Measurements from ENCODE around the gene PLCH2.
"Not testable (repeated sequence)": the region's sequence is repeated elsewhere in the genome, so short reads cannot be mapped to it uniquely, and the experiment has no call there.

PLCH2 gene

GRCh38 chr1:2442661-2443060, 33.4 kb upstream of the PLCH2 start:
- in situ Hi-C loops (cut with MboI; ENCODE audit: low sequenced_read_pairs): no loop called here

GRCh38 chr1:2443277-2444137, 32.6 kb upstream of the PLCH2 start:
- in situ Hi-C loops (cut with MboI; ENCODE audit: low sequenced_read_pairs): no loop called here

- in situ Hi-C loops (cut with MboI; ENCODE audit: low sequenced_read_pairs): no loop called here
Observed at GRCh38 chr1:2444138-2444591, 31.9 kb upstream of the PLCH2 start.

DNA sequence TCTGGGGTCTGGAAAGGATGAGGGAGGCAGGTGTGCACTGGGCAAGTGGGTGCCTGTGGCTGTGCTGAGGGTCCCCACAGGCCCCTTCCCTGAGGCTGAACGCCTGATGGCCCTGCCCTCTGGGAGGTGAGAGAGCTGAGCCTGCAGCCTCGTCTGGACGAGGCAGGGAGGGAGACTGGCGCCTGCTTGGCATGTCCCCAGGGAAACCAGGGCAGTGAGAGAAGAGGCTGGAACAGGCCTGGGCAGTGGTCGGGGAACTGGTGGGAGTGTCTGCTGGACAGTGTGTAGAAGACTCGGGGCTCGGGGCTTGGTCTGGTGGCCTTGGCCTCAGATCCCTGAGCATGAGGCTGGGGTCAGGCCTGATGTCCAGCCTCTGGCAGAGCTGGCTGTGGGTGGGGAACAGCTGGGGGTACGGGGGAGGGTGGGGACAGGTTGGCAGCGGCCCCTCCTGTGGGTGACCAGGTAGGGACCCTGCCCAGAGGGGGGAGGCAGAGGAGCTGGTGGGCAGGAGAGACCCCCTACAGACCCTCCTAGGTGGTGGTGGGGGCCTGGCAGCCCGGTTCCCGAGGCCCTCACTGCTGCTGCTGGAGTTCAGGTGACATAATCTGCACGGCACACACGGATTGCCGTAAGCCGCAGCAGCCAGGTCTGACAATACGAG, 30.8 kb upstream of the PLCH2 start:
- in situ Hi-C loops (cut with MboI; ENCODE audit: low sequenced_read_pairs): no loop called here

DNA sequence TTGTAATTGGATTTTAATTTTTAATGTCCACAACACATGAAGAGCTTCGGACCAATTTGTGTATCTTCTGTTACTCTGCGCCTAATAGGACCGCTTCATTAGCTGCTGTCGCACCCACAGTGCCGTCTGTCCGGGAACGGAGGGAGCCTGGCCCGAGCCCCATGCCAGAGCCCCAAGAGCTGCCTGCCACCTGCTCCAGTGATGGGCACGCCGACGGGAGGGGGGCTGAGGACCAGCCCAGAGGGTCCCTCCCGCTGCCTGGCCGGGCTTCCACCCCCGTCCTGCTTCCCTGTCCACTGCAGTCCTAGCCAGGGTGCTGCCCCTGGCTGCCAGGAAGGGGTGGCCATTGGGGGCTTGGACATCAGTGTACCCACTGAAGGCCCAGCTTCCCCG, 30.3 kb upstream of the PLCH2 start:
- in situ Hi-C loops (cut with MboI; ENCODE audit: low sequenced_read_pairs): no loop called here

GRCh38 chr1:2446394-2446793, 29.7 kb upstream of the PLCH2 start:
- in situ Hi-C loops (cut with MboI; ENCODE audit: low sequenced_read_pairs): no loop called here

GRCh38 chr1:2446861-2447260, 29.2 kb upstream of the PLCH2 start:
- in situ Hi-C loops (cut with MboI; ENCODE audit: low sequenced_read_pairs): no loop called here

- in situ Hi-C loops (cut with MboI; ENCODE audit: low sequenced_read_pairs): no loop called here
Observed at GRCh38 chr1:2447276-2448097, 28.6 kb upstream of the PLCH2 start.

DNA sequence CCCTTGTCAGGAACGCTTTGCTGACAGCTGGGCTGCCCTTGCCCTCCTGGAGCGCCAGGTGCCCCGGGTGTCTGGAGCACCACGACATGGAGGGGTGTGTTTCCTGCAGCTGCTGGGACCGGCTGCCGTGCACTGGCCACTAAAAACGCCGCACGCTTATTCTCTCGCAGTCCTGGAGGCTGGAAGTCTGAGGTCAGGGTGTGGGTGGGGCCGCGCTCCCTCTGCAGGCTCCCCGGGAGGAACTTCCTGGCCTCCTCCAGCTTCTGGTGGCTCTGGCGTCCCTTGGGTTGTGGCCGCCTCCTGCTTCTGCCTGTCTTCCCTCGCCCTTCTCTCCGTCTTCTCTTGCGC, 28.0 kb upstream of the PLCH2 start:
- in situ Hi-C loops (cut with MboI; ENCODE audit: low sequenced_read_pairs): no loop called here

GRCh38 chr1:2449636-2450454, 26.2 kb upstream of the PLCH2 start:
- in situ Hi-C loops (cut with MboI; ENCODE audit: low sequenced_read_pairs): no loop called here

- in situ Hi-C loops (cut with MboI; ENCODE audit: low sequenced_read_pairs): no loop called here
Observed at GRCh38 chr1:2451741-2452140, 24.3 kb upstream of the PLCH2 start.

DNA sequence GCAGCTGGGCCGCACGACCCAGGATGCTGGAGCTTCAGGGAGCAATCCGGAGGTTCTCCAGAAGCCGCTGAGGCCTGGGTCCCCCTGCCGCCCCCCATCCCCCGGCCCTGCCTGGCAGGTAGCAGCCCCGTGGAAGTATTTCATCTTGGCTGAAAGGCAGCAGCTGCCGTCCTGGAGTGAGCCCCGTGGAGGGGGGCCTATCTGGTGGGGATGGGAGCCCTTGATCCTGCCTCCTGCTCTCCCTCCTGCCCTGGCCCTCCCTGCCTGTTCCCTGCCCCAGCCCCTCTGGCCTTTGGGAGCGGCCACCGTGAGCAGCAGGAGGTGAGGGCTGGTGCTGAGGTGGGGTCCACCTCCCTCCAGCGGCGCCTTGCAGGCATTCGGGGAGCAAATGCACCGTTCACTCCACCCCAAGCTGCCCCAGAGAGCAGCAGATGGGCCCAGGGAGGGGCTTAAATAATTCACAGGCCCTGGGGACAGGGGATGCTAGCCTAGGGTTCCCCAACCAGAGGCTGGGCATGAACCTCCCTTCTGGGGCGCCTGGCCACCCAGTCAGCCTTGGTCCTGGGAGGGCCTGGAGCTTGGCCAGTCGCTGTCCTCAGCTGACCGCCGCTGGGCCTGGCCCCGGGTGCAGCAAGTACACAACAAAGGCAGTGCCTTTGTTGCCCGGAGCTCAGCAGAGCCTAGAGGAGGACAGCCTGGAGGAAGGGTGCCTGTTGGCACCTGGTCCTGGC, 23.7 kb upstream of the PLCH2 start:
- in situ Hi-C loops (cut with MboI; ENCODE audit: low sequenced_read_pairs): no loop called here

GRCh38 chr1:2452932-2453315, 23.2 kb upstream of the PLCH2 start:
- in situ Hi-C loops (cut with MboI; ENCODE audit: low sequenced_read_pairs): no loop called here

DNA sequence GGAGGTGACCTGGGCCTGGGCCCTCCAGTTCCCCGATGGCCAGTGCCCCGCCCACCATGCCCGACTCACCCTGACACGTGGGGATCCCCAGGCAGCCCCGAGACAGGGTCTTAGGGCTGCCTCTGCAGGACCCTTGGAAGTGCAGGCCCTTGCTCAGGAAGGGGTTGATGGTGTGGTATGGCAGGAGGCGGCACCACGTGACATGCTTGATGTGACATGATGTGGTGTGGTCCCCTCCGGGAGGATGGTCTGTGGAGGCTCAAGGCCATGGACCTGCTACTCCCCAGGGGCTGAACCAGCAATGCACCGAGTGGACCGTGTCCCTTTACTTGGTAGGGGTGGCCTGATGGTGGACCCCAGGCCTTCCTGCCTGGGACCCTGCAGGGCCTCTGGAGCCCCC, 21.9 kb upstream of the PLCH2 start:
- in situ Hi-C loops (cut with MboI; ENCODE audit: low sequenced_read_pairs): no loop called here

DNA sequence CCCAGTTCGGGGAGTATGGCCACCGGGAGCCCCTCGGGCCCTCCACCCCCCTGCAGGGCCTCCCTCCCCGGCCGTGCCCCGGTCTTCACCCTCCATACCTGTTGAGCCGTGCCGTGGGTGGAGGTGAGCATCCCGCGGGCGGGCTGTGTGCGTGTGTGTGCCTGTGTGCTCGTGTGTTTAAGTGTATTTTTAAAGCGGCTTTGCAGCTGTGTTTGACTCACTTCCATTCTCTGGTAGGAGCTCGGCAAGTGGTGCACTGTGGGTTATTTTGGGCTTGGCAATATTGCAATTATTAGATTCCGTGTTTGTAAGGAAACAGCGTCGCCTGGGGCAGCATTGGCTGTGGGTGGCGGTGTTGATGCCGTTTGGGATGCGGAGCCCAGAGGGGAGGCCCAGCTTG, 20.3 kb upstream of the PLCH2 start:
- in situ Hi-C loops (cut with MboI; ENCODE audit: low sequenced_read_pairs): no loop called here

GRCh38 chr1:2457444-2457843, 18.6 kb upstream of the PLCH2 start:
- in situ Hi-C loops (cut with MboI; ENCODE audit: low sequenced_read_pairs): no loop called here

DNA sequence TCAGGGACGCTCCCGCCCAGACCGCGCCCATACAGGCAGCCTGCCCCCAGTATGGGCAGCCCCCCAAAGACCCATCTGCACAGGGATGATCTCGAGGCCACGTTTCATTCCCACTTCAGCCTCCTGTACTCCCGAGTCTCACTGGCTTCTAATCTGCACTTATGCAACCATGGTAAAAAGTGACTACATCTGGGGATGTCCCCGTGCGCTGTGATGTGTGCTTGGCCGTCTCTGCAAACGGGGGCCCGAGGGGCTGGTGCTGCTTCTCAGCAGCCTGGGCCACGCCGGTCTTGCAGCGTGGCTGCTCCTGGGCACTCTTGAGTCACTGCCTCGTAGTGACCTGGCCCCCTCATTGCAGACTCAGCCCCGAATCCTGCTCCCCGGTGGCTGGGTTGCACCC, 17.4 kb upstream of the PLCH2 start:
- in situ Hi-C loops (cut with MboI; ENCODE audit: low sequenced_read_pairs): no loop called here

DNA sequence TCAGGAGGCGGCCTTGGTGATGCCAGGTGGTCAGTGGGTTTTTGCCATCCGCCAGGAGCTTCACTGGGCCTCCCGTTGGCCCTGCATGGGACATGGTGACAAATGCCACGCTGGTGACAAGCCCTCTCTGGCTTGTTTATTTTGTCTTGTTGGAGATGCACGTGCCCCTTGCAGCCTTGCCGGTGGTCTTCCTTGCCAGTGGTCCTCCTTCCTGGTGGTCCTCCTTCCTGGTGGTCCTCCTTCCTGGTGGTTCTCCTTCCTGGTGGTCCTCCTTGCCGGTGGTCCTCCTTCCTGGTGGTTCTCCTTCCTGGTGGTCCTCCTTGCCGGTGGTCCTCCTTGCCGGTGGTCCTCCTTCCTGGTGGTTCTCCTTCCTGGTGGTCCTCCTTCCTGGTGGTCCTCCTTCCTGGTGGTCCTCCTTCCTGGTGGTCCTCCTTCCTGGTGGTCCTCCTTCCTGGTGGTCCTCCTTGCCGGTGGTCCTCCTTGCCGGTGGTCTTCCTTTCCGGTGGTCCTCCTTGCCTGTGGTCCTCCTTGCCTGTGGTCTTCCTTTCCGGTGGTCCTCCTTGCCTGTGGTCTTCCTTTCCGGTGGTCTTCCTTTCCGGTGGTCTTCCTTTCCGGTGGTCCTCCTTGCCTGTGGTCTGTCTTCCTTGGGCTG, 16.9 kb upstream of the PLCH2 start:
- in situ Hi-C loops (cut with MboI; ENCODE audit: low sequenced_read_pairs): not testable (repeated sequence)

DNA sequence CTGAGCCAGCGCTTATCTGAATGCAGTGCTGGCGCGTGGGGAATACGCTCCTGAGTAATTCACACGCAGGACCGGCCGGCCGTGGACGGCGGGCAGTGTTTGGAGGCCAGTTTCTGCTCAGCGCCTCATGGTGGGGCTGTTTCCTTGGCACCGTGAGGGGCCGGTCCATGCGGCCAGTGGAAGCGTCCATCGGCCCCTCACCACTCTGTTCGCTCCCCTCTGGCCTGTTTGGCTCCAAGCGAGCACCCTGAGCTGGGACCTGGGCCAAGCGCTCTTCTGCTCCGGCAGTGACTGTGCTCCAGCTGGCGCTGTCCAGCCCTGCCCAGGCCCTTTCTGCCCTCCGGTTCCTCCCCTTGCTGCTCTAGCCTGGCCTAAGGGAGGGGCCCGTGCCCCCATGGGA, 16.3 kb upstream of the PLCH2 start:
- in situ Hi-C loops (cut with MboI; ENCODE audit: low sequenced_read_pairs): no loop called here

- in situ Hi-C loops (cut with MboI; ENCODE audit: low sequenced_read_pairs): no loop called here
Observed at GRCh38 chr1:2460203-2460602, 15.9 kb upstream of the PLCH2 start.

Measured in hTERT RPE-1 (cell line).